ENCODE data around the gene CABLES2.

GRCh38 chr20:62437496-62437895 lies 30.4 kb upstream of the CABLES2 start:
- TF ChIP-seq CTCF (IDR thresholded peaks at IDR 0.05) (no peak), POLR2A (IDR thresholded peaks at IDR 0.05) (no peak), EP300 (IDR thresholded peaks at IDR 0.05) (no peak)
